GM19240 (cell line): ENCODE measurements around the gene SLC12A7.

ENCODE experiments used
- DNase-seq: peaks from one replicate; pipeline ENCODE4 v3.0.0; 2011; ENCODE audit warnings: low spot score; ENCODE audit not compliant: insufficient read length

Gene SLC12A7

GRCh38 chr5:1052641-1053390 lies 59.0 kb downstream of the SLC12A7 start:
- no peak for DNase-seq

- DNase-seq = no peak
Measured at GRCh38 chr5:1052076-1052475, 59.8 kb downstream of the SLC12A7 start.

- DNase-seq = no peak
Measured at GRCh38 chr5:1051366-1051720, 60.5 kb downstream of the SLC12A7 start.

GRCh38 chr5:1050423-1051365 lies 61.2 kb downstream of the SLC12A7 start:
- DNase-seq = no peak

GRCh38 chr5:1048861-1049838 lies 62.7 kb downstream of the SLC12A7 start:
- no peak for DNase-seq

- no peak for DNase-seq
Measured at GRCh38 chr5:1048162-1048721, 63.6 kb downstream of the SLC12A7 start.

- no peak for DNase-seq
Measured at GRCh38 chr5:1047332-1047965, 64.4 kb downstream of the SLC12A7 start.

GRCh38 chr5:1045960-1046560 lies 65.8 kb downstream of the SLC12A7 start:
- no peak for DNase-seq

- no peak for DNase-seq
Measured at GRCh38 chr5:1044117-1044516, 67.7 kb downstream of the SLC12A7 start.

GRCh38 chr5:1043327-1043726 lies 68.5 kb downstream of the SLC12A7 start:
- no peak for DNase-seq

GRCh38 chr5:1042626-1043025 lies 69.2 kb downstream of the SLC12A7 start:
- DNase-seq = no peak

GRCh38 chr5:1041225-1042143 lies 70.4 kb downstream of the SLC12A7 start:
- DNase-seq = no peak

GRCh38 chr5:1040571-1040970 lies 71.3 kb downstream of the SLC12A7 start:
- DNase-seq = no peak

GRCh38 chr5:1039706-1040260 lies 72.1 kb downstream of the SLC12A7 start:
- DNase-seq = no peak

GRCh38 chr5:1039210-1039548 lies 72.7 kb downstream of the SLC12A7 start:
- DNase-seq = no peak

GRCh38 chr5:1038417-1039209 lies 73.2 kb downstream of the SLC12A7 start:
- DNase-seq = no peak

- DNase-seq = no peak
Measured at GRCh38 chr5:1037671-1038416, 74.0 kb downstream of the SLC12A7 start.
